CD14-positive monocyte (primary cell): ENCODE data around the gene MGLL. TPM values are rescaled to one million over a fixed set of nuclear protein-coding genes. Genes with fewer than 3 reads are reported as not detected.

Experiments used
- DNase-seq, 3 donors: peaks; one replicate each; pipeline ENCODE4 v3.0.0-alpha.2; 2011 to 2022
- H2AFZ ChIP-seq: 2 replicates; pipeline ENCODE4 v1.6.0; 2012; ENCODE audit warnings: mild to moderate bottlenecking, low read depth, low read length, inconsistent platforms; ENCODE audit not compliant: insufficient read depth, poor library complexity, severe bottlenecking
- H3K27ac ChIP-seq, 2 donors: 1 replicate in 1 of 2; 2 replicates in 1 of 2; pipeline ENCODE4 v1.5.1; 2012 to 2013; ENCODE audit warnings: low read length in 2 of 2, control low read depth in 1 of 2, inconsistent platforms in 1 of 2, low read depth in 1 of 2, mild to moderate bottlenecking in 1 of 2
- H3K27me3 ChIP-seq, 2 donors: one replicate each; pipeline versions ENCODE4 v1.6.0 to v1.6.1; 2011 to 2013; ENCODE audit warnings: low read length in 2 of 2; ENCODE audit not compliant: control insufficient read depth in 2 of 2, insufficient read depth in 2 of 2
- H3K36me3 ChIP-seq, 2 donors: replicated peaks in 1 of 2; 1 replicate in 1 of 2; 2 replicates in 1 of 2; pipeline versions ENCODE4 v1.5.1 to v1.6.1; 2012 to 2013; ENCODE audit warnings: low read length in 2 of 2, control low read depth in 1 of 2, inconsistent platforms in 1 of 2, mild to moderate bottlenecking in 1 of 2; ENCODE audit not compliant: insufficient read depth in 2 of 2, control insufficient read depth in 1 of 2
- H3K4me1 ChIP-seq, 2 donors: 1 replicate in 1 of 2; 2 replicates in 1 of 2; pipeline versions ENCODE4 v1.5.1 to v1.6.1; 2012 to 2013; ENCODE audit warnings: low read length in 2 of 2, control low read depth in 1 of 2, inconsistent platforms in 1 of 2, mild to moderate bottlenecking in 1 of 2, moderate library complexity in 1 of 2; ENCODE audit not compliant: insufficient read depth in 2 of 2, control insufficient read depth in 1 of 2
- H3K4me2 ChIP-seq: replicated peaks from 2 replicates; pipeline ENCODE3; 2012; ENCODE audit warnings: low read length, moderate library complexity, mild to moderate bottlenecking; ENCODE audit not compliant: poor library complexity, severe bottlenecking; ENCODE audit errors: extremely low read depth
- H3K4me3 ChIP-seq, 3 experiments: fragments of 200-600 bp in 1 of 3; sonication (generic) in 1 of 3; replicated peaks in 1 of 3; 1 replicate in 2 of 3; 2 replicates in 1 of 3; pipeline ENCODE4 v1.5.1; 2011 to 2013; ENCODE audit warnings: low read length in 3 of 3, mild to moderate bottlenecking in 3 of 3, control low read depth in 2 of 3, low read depth in 2 of 3, inconsistent platforms in 1 of 3, moderate library complexity in 1 of 3
- H3K79me2 ChIP-seq: 2 replicates; pipeline ENCODE4 v1.6.0; 2012; ENCODE audit warnings: mild to moderate bottlenecking, control low read depth, inconsistent platforms, low read length, moderate library complexity; ENCODE audit not compliant: insufficient read depth
- H3K9ac ChIP-seq: 2 replicates; pipeline ENCODE4 v1.6.0; 2017; ENCODE audit warnings: low read length, mild to moderate bottlenecking; ENCODE audit not compliant: insufficient read depth, poor library complexity, severe bottlenecking
- H3K9me3 ChIP-seq, 2 donors: replicated peaks in 1 of 2; 1 replicate in 1 of 2; 2 replicates in 1 of 2; pipeline versions ENCODE4 v1.5.1 to v1.6.1; 2012 to 2013; ENCODE audit warnings: low read length in 2 of 2, control low read depth in 1 of 2; ENCODE audit not compliant: control insufficient read depth in 1 of 2, insufficient read depth in 1 of 2
- H4K20me1 ChIP-seq: 2 replicates; pipeline ENCODE4 v1.6.0; 2012; ENCODE audit warnings: mild to moderate bottlenecking, low read length, control low read depth, moderate library complexity; ENCODE audit not compliant: insufficient read depth
- H3K27ac Mint-ChIP-seq, 7 donors: one replicate each; pipeline ENCODE4 v1.8.0; 2020; ENCODE audit warnings: mild to moderate bottlenecking in 7 of 7, mixed read lengths in 7 of 7, moderate library complexity in 6 of 7, inconsistent platforms in 2 of 7
- H3K27me3 Mint-ChIP-seq, 3 donors: one replicate each; pipeline ENCODE4 v1.8.0; 2021 to 2022; ENCODE audit warnings: low read depth in 3 of 3, mild to moderate bottlenecking in 3 of 3, mixed read lengths in 3 of 3, moderate library complexity in 3 of 3, inconsistent platforms in 1 of 3
- H3K36me3 Mint-ChIP-seq, 2 donors: one replicate each; pipeline ENCODE4 v1.8.0; 2020; ENCODE audit warnings: mixed read lengths in 2 of 2, inconsistent platforms in 1 of 2, mild to moderate bottlenecking in 1 of 2
- H3K4me1 Mint-ChIP-seq: one replicate; pipeline ENCODE4 v1.8.0; 2020; ENCODE audit warnings: mild to moderate bottlenecking, mixed read lengths
- H3K4me3 Mint-ChIP-seq, 2 donors: one replicate each; pipeline ENCODE4 v1.8.0; 2020; ENCODE audit warnings: mild to moderate bottlenecking in 2 of 2, mixed read lengths in 2 of 2, moderate library complexity in 1 of 2
- H3K9me3 Mint-ChIP-seq, 7 donors: one replicate each; pipeline ENCODE4 v1.8.0; 2020 to 2022; ENCODE audit warnings: mixed read lengths in 7 of 7, mild to moderate bottlenecking in 6 of 7, moderate library complexity in 6 of 7, inconsistent platforms in 2 of 7
- CTCF ChIP-seq: fragments of 200-600 bp; IDR thresholded peaks from one replicate; pipeline ENCODE4 v1.8.0; 2022; ENCODE audit warnings: antibody characterized with exemption, mild to moderate bottlenecking
- WGBS: methylation state at CpG from one replicate; pipeline ENCODE4 v1.1.5; 2013; ENCODE audit warnings: missing lambda C conversion rate; ENCODE audit not compliant: insufficient coverage; 5-methylcytosine and 5-hydroxymethylcytosine counted together
- intact Hi-C, 2 donors: fragments of 100-400 bp; cut with micrococcal nuclease; formaldehyde crosslinking; loops; one replicate each; pipeline versions ENCODE4 v1.15.0 to v1.15.1; 2023
- polyA plus RNA-seq, 3 donors: library from polyadenylated mRNA; depleted of rRNA in 1 of 3; unstranded in 2 of 3; stranded (reverse) in 1 of 3; fragments of 300-500 nt in 2 of 3; fragments of >200 nt in 1 of 3; fragmentation: Illumina TruSeq in 2 of 3; gene quantifications; 1 replicate in 2 of 3; 2 replicates in 1 of 3; pipeline ENCODE4 v1.2.3, GENCODE V29; 2012 to 2021

Gene MGLL
- polyA plus RNA-seq, 3 donors = 4.4 to 10.0 (median 6.4) TPM

GRCh38 chr3:127736801-127737539 is 85.3 kb downstream of the MGLL start:
- H3K4me1 ChIP-seq = peaks cover 63 to 65% of the 10 kb centered on the region in 2 donors

More at GRCh38 chr3:127736801-127737539, 85.3 kb downstream of the MGLL start:
- no peak for DNase-seq
- no peak for TF ChIP-seq CTCF
- no peaks in the 10 kb centered on the region for H3K36me3 ChIP-seq
- intact Hi-C loops = loop anchor here (5.0 kb wide), 2 partner anchors 35 to 40 kb away; no protein-coding TSS in a partner anchor
- WGBS = 76% methylated on average over 4 of the region's 10 CpGs
- H3K27me3 Mint-ChIP-seq = peaks cover 2 to 3% (median 3%) of the 10 kb centered on the region in 3 donors
- peaks cover 0 to 4% (median 0%) of the 10 kb centered on the region in 7 donors for H3K9me3 Mint-ChIP-seq
- peak overlapping the region in 6 of 7 donors; percentile 18 to 96 (median 91) for H3K27ac Mint-ChIP-seq
- H3K9me3 ChIP-seq = no peaks in the 10 kb centered on the region
- peaks cover 1 to 9% of the 10 kb centered on the region in 2 donors for H3K36me3 Mint-ChIP-seq
- no peak overlapping the region for H2AFZ ChIP-seq
- peak overlapping the region; percentile 36 for H3K4me2 ChIP-seq
- no peak overlapping the region for H3K4me3 ChIP-seq
- H3K27ac ChIP-seq = peak overlapping the region; percentile 69 to 77
- no peak overlapping the region for H3K9ac ChIP-seq
- H4K20me1 ChIP-seq = no peaks in the 10 kb centered on the region
- no peaks in the 10 kb centered on the region for H3K27me3 ChIP-seq
- peaks cover 61% of the 10 kb centered on the region for H3K4me1 Mint-ChIP-seq
- no peak overlapping the region for H3K4me3 Mint-ChIP-seq
- no peaks in the 10 kb centered on the region for H3K79me2 ChIP-seq
